A673 (cell line): ENCODE measurements around the gene POU2AF3. TPM values are rescaled to one million over a fixed set of nuclear protein-coding genes. Genes with fewer than 3 reads are reported as not detected.

Experiments used
- BruUV-seq: library from RNA; stranded (reverse); fragments of 400-500 nt; replicated peaks from 2 replicates; lab custom pipeline; 2021; lab: Mats Ljungman, UMichigan
- CTCF ChIA-PET: fragments of 300-600 bp; sonication (Branson Sonifier 250); formaldehyde crosslinking; loops from one replicate; lab custom pipeline; 2022; ENCODE audit warnings: antibody characterized with exemption; lab: Charles Lee
- POLR2A ChIA-PET: fragments of 300-600 bp; sonication (Branson Sonifier 250); formaldehyde crosslinking; loops from one replicate; lab custom pipeline; 2022; ENCODE audit warnings: antibody characterized with exemption; ENCODE audit not compliant: low non-redundant PET; lab: Charles Lee
- DNase-seq: peaks from one replicate; pipeline ENCODE4 v3.0.0-alpha.2; 2015; ENCODE audit warnings: low spot score
- H3K27ac ChIP-seq: fragments of 200-600 bp; sonication (generic); 2 replicates; pipeline ENCODE4 v1.5.1; 2016; ENCODE audit warnings: mixed run types, low read depth, mild to moderate bottlenecking, mixed read lengths, antibody characterized with exemption, low read length; ENCODE audit not compliant: poor library complexity, severe bottlenecking
- H3K27me3 ChIP-seq: fragments of 200-600 bp; sonication (generic); replicated peaks from 2 replicates; pipeline ENCODE4 v1.6.1; 2017; ENCODE audit warnings: mixed run types, low read depth, mild to moderate bottlenecking, mixed read lengths, antibody characterized with exemption, low read length; ENCODE audit not compliant: insufficient read depth, poor library complexity
- H3K36me3 ChIP-seq: fragments of 200-600 bp; sonication (generic); 2 replicates; pipeline ENCODE4 v1.6.1; 2016; ENCODE audit warnings: mixed run types, mild to moderate bottlenecking, mixed read lengths, antibody characterized with exemption, low read length; ENCODE audit not compliant: insufficient read depth, poor library complexity, severe bottlenecking
- H3K4me1 ChIP-seq: fragments of 200-600 bp; sonication (generic); 2 replicates; pipeline ENCODE4 v1.6.1; 2017; ENCODE audit warnings: mixed run types, mild to moderate bottlenecking, mixed read lengths, antibody characterized with exemption, low read length; ENCODE audit not compliant: insufficient read depth, poor library complexity, severe bottlenecking
- H3K4me3 ChIP-seq: fragments of 200-600 bp; sonication (generic); 2 replicates; pipeline ENCODE4 v1.5.1; 2016; ENCODE audit warnings: low read depth, mixed run types, mild to moderate bottlenecking, mixed read lengths, low read length; ENCODE audit not compliant: poor library complexity, severe bottlenecking
- H3K9me3 ChIP-seq: fragments of 200-600 bp; sonication (generic); 2 replicates; pipeline ENCODE4 v1.6.1; 2016; ENCODE audit warnings: mixed run types, low read depth, mild to moderate bottlenecking, mixed read lengths, antibody characterized with exemption, low read length; ENCODE audit not compliant: poor library complexity, severe bottlenecking
- CTCF ChIP-seq: fragments of 300-800, 200-600 bp; sonication (generic); conservative IDR thresholded peaks from 2 replicates; pipeline ENCODE4 v1.5.1; 2017; ENCODE audit warnings: low read depth, mild to moderate bottlenecking, antibody characterized with exemption, low read length, moderate library complexity, mixed read lengths
- EZH2 ChIP-seq: fragments of 200-600 bp; sonication (generic); IDR thresholded peaks from 2 replicates; pipeline ENCODE4 v1.6.1; 2017; ENCODE audit warnings: borderline replicate concordance, low read depth, mild to moderate bottlenecking, mixed read lengths, antibody characterized with exemption, low read length; ENCODE audit not compliant: poor library complexity, severe bottlenecking
- intact Hi-C: fragments of 100-400 bp; cut with micrococcal nuclease; formaldehyde crosslinking; loops from one replicate; pipeline ENCODE4 v1.10.0; 2022; ENCODE audit not compliant: unreplicated experiment
- total RNA-seq: library from RNA; stranded (reverse); gene quantifications from 2 replicates; pipeline ENCODE4 v1.2.3, GENCODE V29; 2021

Gene POU2AF3
- total RNA-seq, 1 experiment from 2014 or later, result 0.77 TPM

- Histone ChIP-seq H3K36me3 (no peaks in the 10 kb centered on the region), H3K4me3 (no peak overlapping the region), H3K4me1 (no peaks in the 10 kb centered on the region), H3K27ac (no peak overlapping the region), H3K9me3 (no peaks in the 10 kb centered on the region), H3K27me3 (no peaks in the 10 kb centered on the region)
- POLR2A ChIA-PET, result no interaction called here
- BruUV-seq, result no TSS peak
- intact Hi-C loops, result no loop called here
- CTCF ChIA-PET, result no interaction called here
- no peak for DNase-seq
- no peak for TF ChIP-seq EZH2
- no peak for TF ChIP-seq CTCF
Measured at GRCh38 chr11:111269146-111269868, 29.0 kb upstream of the POU2AF3 start.

- Histone ChIP-seq H3K27ac (no peak overlapping the region), H3K27me3 (no peaks in the 10 kb centered on the region), H3K9me3 (no peaks in the 10 kb centered on the region), H3K4me3 (no peak overlapping the region), H3K4me1 (no peaks in the 10 kb centered on the region), H3K36me3 (no peaks in the 10 kb centered on the region)
- TF ChIP-seq CTCF (no peak), EZH2 (no peak)
- POLR2A ChIA-PET, result no interaction called here
- DNase-seq, result no peak
- no TSS peak for BruUV-seq
- intact Hi-C loops, result no loop called here
- CTCF ChIA-PET, result no interaction called here
Measured at GRCh38 chr11:111272420-111272819, 25.9 kb upstream of the POU2AF3 start.

- TF ChIP-seq EZH2, result no peak
- no peak for TF ChIP-seq CTCF
- no peak for DNase-seq
- CTCF ChIA-PET, result interaction anchor here (0.6 to 2.3 kb wide), 17 partner anchors 16 to 926 kb away, joined by 3 to 35 read pairs (median 5); no protein-coding TSS in a partner anchor
- POLR2A ChIA-PET, result interaction anchor here (0.6 kb wide), 1 partner anchor 132 kb away, joined by 3 read pairs; no protein-coding TSS in a partner anchor
- H3K4me3 ChIP-seq, result no peak overlapping the region
- H3K9me3 ChIP-seq, result no peaks in the 10 kb centered on the region
- BruUV-seq, result no TSS peak
- H3K27me3 ChIP-seq, result no peaks in the 10 kb centered on the region
- no peaks in the 10 kb centered on the region for H3K36me3 ChIP-seq
- intact Hi-C loops, result loop anchor here (1.0 to 10.0 kb wide), 3 partner anchors 141 to 562 kb away; no protein-coding TSS in a partner anchor
- no peaks in the 10 kb centered on the region for H3K4me1 ChIP-seq
- no peak overlapping the region for H3K27ac ChIP-seq
Measured at GRCh38 chr11:111282562-111283075, 15.7 kb upstream of the POU2AF3 start.
